GM10266 (cell line): ENCODE data around the gene CDC42SE2.

ENCODE experiments used
- DNase-seq: peaks from one replicate; pipeline ENCODE4 v3.0.0; 2012; ENCODE audit errors: extremely low spot score
- CTCF ChIP-seq: IDR thresholded peaks from 2 replicates; pipeline ENCODE4 v1.5.1; 2012; ENCODE audit warnings: mild to moderate bottlenecking, low read depth; ENCODE audit not compliant: control insufficient read depth, insufficient read depth; ENCODE audit errors: missing control alignments

Gene CDC42SE2

GRCh38 chr5:131221888-131222287, 42.0 kb upstream of the CDC42SE2 start:
- TF ChIP-seq CTCF = no peak
- DNase-seq = no peak

GRCh38 chr5:131222731-131223130, 41.1 kb upstream of the CDC42SE2 start:
- TF ChIP-seq CTCF = no peak
- no peak for DNase-seq

- no peak for TF ChIP-seq CTCF
- no peak for DNase-seq
These were observed 40.0 kb upstream of the CDC42SE2 start for GRCh38 chr5:131223751-131224386.

GRCh38 chr5:131224387-131225201, 39.3 kb upstream of the CDC42SE2 start:
- TF ChIP-seq CTCF = no peak
- peak; percentile 29 for DNase-seq

- DNase-seq = no peak
- no peak for TF ChIP-seq CTCF
These were observed 38.4 kb upstream of the CDC42SE2 start for GRCh38 chr5:131225282-131225974.

GRCh38 chr5:131226899-131227298, 37.0 kb upstream of the CDC42SE2 start:
- no peak for DNase-seq
- no peak for TF ChIP-seq CTCF

- DNase-seq = no peak
- no peak for TF ChIP-seq CTCF
These were observed 35.2 kb upstream of the CDC42SE2 start for GRCh38 chr5:131228646-131229045.
